HG03439 (cell line): Measurements from ENCODE around the gene ARMC9.
"Not testable (repeated sequence)": the region's sequence is repeated elsewhere in the genome, so short reads cannot be mapped to it uniquely, and the experiment has no call there.

ENCODE experiments used
- ATAC-seq: cut with Tn5 transposase; IDR thresholded peaks from one replicate; pipeline ENCODE4 v1.9.1; 2021; ENCODE audit warnings: mild to moderate bottlenecking, moderate library complexity; ENCODE audit not compliant: unreplicated experiment

The ARMC9 gene

GRCh38 chr2:231182513-231182899 lies 15.9 kb upstream of the ARMC9 start:
- no peak for ATAC-seq

GRCh38 chr2:231183851-231184250 lies 14.6 kb upstream of the ARMC9 start:
- no peak for ATAC-seq

- ATAC-seq = no peak
Measured at GRCh38 chr2:231184319-231184718, 14.1 kb upstream of the ARMC9 start.

GRCh38 chr2:231185050-231185725 lies 13.2 kb upstream of the ARMC9 start:
- ATAC-seq = no peak

- ATAC-seq = no peak
Measured at GRCh38 chr2:231185886-231186285, 12.5 kb upstream of the ARMC9 start.

- no peak for ATAC-seq
Measured at GRCh38 chr2:231186325-231186724, 12.1 kb upstream of the ARMC9 start.

GRCh38 chr2:231187736-231188505 lies 10.5 kb upstream of the ARMC9 start:
- no peak for ATAC-seq

GRCh38 chr2:231188506-231189170 lies 9.8 kb upstream of the ARMC9 start:
- no peak for ATAC-seq

- no peak for ATAC-seq
Measured at GRCh38 chr2:231189171-231189530, 9.3 kb upstream of the ARMC9 start.

- no peak for ATAC-seq
Measured at GRCh38 chr2:231189571-231190495, 8.6 kb upstream of the ARMC9 start.

- ATAC-seq = no peak
Measured at GRCh38 chr2:231190531-231191197, 7.8 kb upstream of the ARMC9 start.

GRCh38 chr2:231191896-231192872 lies 6.2 kb upstream of the ARMC9 start:
- ATAC-seq = no peak

- no peak for ATAC-seq
Measured at GRCh38 chr2:231193216-231193615, 5.2 kb upstream of the ARMC9 start.

- ATAC-seq = no peak
Measured at GRCh38 chr2:231196592-231196991, 1.8 kb upstream of the ARMC9 start.

GRCh38 chr2:231197196-231197595 lies 1.2 kb upstream of the ARMC9 start:
- ATAC-seq = not testable (repeated sequence)

GRCh38 chr2:231197706-231198290 lies 633 bp upstream of the ARMC9 start:
- no peak for ATAC-seq

GRCh38 chr2:231199219-231199618 lies 788 bp downstream of the ARMC9 start:
- ATAC-seq = no peak

GRCh38 chr2:231200805-231201474 lies 2.5 kb downstream of the ARMC9 start:
- ATAC-seq = no peak
